Glutamatergic neuron (in vitro differentiated cells): ENCODE data around the gene ATG4D. TPM values are rescaled to one million over a fixed set of nuclear protein-coding genes. Genes with fewer than 3 reads are reported as not detected.

Source experiments
- DNase-seq: peaks from one replicate; pipeline ENCODE4 v3.0.0; 2022
- H3K27ac Mint-ChIP-seq: one replicate; pipeline ENCODE4 v1.8.0; 2020; ENCODE audit warnings: mild to moderate bottlenecking, mixed read lengths, inconsistent platforms; ENCODE audit not compliant: unreplicated experiment
- H3K27me3 Mint-ChIP-seq: one replicate; pipeline ENCODE4 v1.8.0; 2020; ENCODE audit warnings: mild to moderate bottlenecking, moderate library complexity, mixed read lengths, inconsistent platforms; ENCODE audit not compliant: unreplicated experiment
- H3K36me3 Mint-ChIP-seq: one replicate; pipeline ENCODE4 v1.8.0; 2020; ENCODE audit warnings: mild to moderate bottlenecking, mixed read lengths, inconsistent platforms; ENCODE audit not compliant: unreplicated experiment
- H3K4me1 Mint-ChIP-seq: one replicate; pipeline ENCODE4 v1.8.0; 2020; ENCODE audit warnings: mild to moderate bottlenecking, low read depth, mixed read lengths, inconsistent platforms; ENCODE audit not compliant: unreplicated experiment
- H3K4me3 Mint-ChIP-seq: one replicate; pipeline ENCODE4 v1.8.0; 2020; ENCODE audit warnings: mild to moderate bottlenecking, mixed read lengths, inconsistent platforms; ENCODE audit not compliant: unreplicated experiment
- H3K9me3 Mint-ChIP-seq: one replicate; pipeline ENCODE4 v1.8.0; 2020; ENCODE audit warnings: mild to moderate bottlenecking, moderate library complexity, mixed read lengths, inconsistent platforms; ENCODE audit not compliant: unreplicated experiment
- total RNA-seq: library from RNA; stranded (reverse); fragmentation: NEBNext Ultra II Directional; extraction: Animal tissue kit (Norgen Biotek cat#: 25700); gene quantifications from one replicate; pipeline ENCODE4 v1.2.1, GENCODE V29; 2021; ENCODE audit not compliant: unreplicated experiment
- TF ChIP-seq, protein P1 (sequence below): fragments of 200-600 bp; sonication (generic); IDR thresholded peaks from one replicate; pipeline ENCODE4 v1.5.0; 2021; ENCODE audit not compliant: partially characterized antibody, unreplicated experiment

Gene ATG4D
- total RNA-seq, 1 donor from 2014 or later: 56.1 TPM

DNA sequence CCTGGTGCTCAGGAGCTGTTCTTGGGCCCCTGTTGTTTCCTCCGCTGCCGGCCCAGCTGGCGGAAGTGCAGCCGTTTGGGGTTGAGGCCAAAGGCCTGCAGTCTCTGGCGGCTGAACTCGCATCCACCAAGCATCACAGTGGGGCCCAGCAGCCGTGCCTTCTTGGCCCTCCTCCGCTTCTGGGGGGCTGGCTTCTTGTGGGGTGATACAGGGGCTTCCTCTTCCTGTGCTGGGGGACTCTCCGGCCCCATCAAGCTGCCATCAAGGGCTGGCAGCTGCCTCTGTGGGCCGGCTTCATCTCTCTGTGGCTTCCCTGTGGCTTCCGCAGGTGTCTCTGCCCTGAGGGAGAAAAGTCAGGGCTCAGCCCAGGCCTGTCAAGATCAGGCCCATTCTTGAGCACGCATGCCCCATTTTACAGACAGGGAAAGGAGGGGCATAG is 10.3 kb downstream of the ATG4D start:
- no peaks in the 10 kb centered on the region for H3K4me1 Mint-ChIP-seq
- H3K9me3 Mint-ChIP-seq: no peaks in the 10 kb centered on the region
- TF ChIP-seq, protein P1, sequence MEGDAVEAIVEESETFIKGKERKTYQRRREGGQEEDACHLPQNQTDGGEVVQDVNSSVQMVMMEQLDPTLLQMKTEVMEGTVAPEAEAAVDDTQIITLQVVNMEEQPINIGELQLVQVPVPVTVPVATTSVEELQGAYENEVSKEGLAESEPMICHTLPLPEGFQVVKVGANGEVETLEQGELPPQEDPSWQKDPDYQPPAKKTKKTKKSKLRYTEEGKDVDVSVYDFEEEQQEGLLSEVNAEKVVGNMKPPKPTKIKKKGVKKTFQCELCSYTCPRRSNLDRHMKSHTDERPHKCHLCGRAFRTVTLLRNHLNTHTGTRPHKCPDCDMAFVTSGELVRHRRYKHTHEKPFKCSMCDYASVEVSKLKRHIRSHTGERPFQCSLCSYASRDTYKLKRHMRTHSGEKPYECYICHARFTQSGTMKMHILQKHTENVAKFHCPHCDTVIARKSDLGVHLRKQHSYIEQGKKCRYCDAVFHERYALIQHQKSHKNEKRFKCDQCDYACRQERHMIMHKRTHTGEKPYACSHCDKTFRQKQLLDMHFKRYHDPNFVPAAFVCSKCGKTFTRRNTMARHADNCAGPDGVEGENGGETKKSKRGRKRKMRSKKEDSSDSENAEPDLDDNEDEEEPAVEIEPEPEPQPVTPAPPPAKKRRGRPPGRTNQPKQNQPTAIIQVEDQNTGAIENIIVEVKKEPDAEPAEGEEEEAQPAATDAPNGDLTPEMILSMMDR: no peak
- H3K36me3 Mint-ChIP-seq: no peaks in the 10 kb centered on the region
- no peak overlapping the region for H3K27ac Mint-ChIP-seq
- no peak overlapping the region for H3K4me3 Mint-ChIP-seq
- DNase-seq: no peak
- peaks cover 2% of the 10 kb centered on the region for H3K27me3 Mint-ChIP-seq

DNA sequence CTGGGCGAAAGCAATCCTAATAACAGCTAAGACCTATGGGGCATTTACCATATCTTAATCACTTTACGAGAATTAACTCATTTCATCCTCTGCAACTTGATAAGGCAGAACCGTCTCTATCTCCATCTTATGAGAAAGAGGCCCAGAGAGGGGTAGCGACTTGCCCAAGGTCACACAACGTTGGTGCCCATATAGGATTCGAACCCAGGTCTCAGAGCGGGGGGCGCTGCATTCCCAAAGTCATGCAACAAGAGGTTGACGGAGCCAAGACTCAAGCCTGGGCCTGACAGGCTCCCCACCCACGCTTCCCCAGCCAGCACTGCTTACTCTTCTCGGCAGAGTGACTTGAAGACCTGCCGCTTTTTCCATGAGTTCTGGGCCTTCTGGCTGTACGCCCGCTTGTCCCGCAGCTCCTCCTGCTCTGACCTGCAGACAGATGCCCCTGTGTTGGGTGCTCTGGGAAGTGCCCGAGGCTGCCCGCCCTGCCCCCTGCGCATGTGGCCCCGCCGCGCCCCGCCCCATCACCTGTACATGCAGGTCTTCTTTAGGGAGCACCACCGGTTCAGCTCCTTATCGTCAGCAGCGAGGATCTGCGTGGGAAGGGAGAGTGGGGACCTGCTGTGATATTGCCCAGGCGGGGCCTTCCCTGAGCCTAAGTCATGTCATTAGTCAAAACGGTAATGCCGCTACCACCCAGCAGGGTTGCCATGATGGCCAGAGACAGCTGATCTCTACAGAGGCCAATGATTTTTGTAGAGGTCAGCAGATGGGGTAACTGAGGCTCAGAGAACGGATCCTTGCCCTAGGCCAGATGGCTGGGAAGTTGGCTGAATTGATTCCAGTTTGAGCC is 11.3 kb downstream of the ATG4D start:
- H3K36me3 Mint-ChIP-seq: no peaks in the 10 kb centered on the region
- DNase-seq: no peak
- no peak overlapping the region for H3K27ac Mint-ChIP-seq
- no peaks in the 10 kb centered on the region for H3K4me1 Mint-ChIP-seq
- H3K27me3 Mint-ChIP-seq: peaks cover 4% of the 10 kb centered on the region
- no peaks in the 10 kb centered on the region for H3K9me3 Mint-ChIP-seq
- TF ChIP-seq, protein P1: peak; percentile 20
- H3K4me3 Mint-ChIP-seq: no peak overlapping the region

DNA sequence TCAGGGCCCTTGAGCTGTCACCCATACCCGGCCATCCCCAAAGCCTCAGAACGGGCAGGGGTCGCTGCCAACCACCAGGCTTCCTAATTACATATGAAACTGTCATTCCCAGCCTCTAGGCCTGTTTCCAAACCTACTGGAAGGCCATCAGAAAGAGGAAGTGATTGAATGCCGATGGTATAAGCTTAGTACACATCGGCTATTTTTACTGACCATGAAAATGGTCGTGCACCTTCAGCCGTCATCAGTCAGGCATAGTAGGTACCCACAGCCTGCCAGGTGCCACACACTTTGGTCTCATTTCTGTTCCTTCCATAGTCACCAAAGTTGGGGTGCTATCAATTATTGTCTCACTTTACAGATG is 11.9 kb downstream of the ATG4D start:
- TF ChIP-seq, protein P1: no peak
- H3K4me3 Mint-ChIP-seq: no peak overlapping the region

DNA sequence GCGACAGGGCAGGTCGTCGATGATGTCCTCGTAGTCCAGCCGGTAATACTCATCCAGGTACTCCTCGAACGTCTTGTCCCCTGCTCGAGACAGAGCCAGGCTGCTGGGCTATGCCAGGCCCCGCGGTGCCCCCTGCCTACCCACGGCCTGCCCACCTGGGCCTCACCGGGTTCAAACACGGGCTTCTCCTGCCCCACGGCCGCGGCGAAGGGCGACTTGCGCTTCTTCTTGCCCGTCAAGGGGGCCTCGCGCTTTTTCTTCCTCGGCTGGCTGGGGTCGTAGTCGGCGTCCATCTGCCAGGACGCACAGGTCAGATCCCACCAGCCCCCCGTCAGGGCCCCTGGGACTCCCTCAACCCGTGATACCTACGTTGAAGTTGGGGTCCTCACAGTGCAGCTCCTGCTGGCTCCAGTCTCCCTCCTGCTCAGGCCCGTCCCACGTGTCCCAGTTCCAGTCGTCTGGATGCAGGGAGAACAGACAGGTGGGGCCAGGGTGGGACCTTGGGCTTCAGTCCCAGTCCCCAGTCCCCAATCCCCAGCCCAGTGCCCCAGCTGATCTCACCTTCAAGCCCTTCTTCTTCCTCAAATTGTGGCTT is 14.0 kb downstream of the ATG4D start:
- TF ChIP-seq, protein P1: no peak
- Mint-ChIP-seq H3K27ac (no peak overlapping the region), H3K4me1 (no peaks in the 10 kb centered on the region), H3K27me3 (peaks cover 4% of the 10 kb centered on the region), H3K9me3 (peaks cover 3% of the 10 kb centered on the region), H3K4me3 (no peak overlapping the region), H3K36me3 (no peaks in the 10 kb centered on the region)
- DNase-seq: no peak

More for the DNA sequence above, 11.9 kb downstream of the ATG4D start:
- Mint-ChIP-seq H3K27ac (no peak overlapping the region), H3K4me1 (no peaks in the 10 kb centered on the region), H3K9me3 (peaks cover 2% of the 10 kb centered on the region), H3K36me3 (no peaks in the 10 kb centered on the region), H3K27me3 (peaks cover 4% of the 10 kb centered on the region)
- no peak for DNase-seq

DNA sequence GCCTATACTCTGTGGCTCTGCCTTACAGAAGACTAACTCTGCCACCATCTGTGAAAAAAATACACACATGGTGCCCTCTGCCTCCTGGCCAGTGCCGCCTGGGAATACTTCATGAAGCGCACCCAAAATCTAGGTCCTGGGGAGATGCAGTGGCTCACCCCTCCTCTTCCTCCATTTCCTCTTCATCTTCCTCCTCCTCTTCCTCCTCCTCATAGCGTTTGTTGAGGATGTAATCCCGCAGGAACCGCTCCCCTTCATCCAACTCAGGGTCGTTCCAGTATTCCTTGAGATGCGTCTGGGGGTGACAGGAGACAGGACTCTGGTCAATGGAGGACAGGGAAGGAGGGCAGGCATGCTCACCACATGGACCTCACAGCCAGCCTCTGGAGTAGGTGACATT is 16.4 kb downstream of the ATG4D start:
- no peak for DNase-seq
- TF ChIP-seq, protein P1: no peak

More for the DNA sequence above, 16.4 kb downstream of the ATG4D start:
- Mint-ChIP-seq H3K9me3 (peaks cover 4% of the 10 kb centered on the region), H3K4me3 (no peak overlapping the region), H3K27ac (no peak overlapping the region), H3K27me3 (peaks cover 4% of the 10 kb centered on the region), H3K36me3 (no peaks in the 10 kb centered on the region), H3K4me1 (peaks cover 6% of the 10 kb centered on the region)
